Neural crest cell (in vitro differentiated cells): ENCODE data around the gene MXD3. TPM values are rescaled to one million over a fixed set of nuclear protein-coding genes. Genes with fewer than 3 reads are reported as not detected.

Source experiments
- DNase-seq: peaks from one replicate; pipeline ENCODE4 v3.0.0; 2021; ENCODE audit warnings: low read depth, mixed read lengths, low spot score
- H3K27ac Mint-ChIP-seq: one replicate; pipeline ENCODE4 v1.8.0; 2021; ENCODE audit warnings: mild to moderate bottlenecking, mixed read lengths; ENCODE audit not compliant: unreplicated experiment
- H3K27me3 Mint-ChIP-seq: 2 replicates; pipeline ENCODE4 v1.8.0; 2021; ENCODE audit warnings: low read depth, mild to moderate bottlenecking, mixed read lengths
- H3K36me3 Mint-ChIP-seq: 2 replicates; pipeline ENCODE4 v1.8.0; 2021; ENCODE audit warnings: low read depth, mild to moderate bottlenecking, mixed read lengths
- H3K4me1 Mint-ChIP-seq: 2 replicates; pipeline ENCODE4 v1.8.0; 2021; ENCODE audit warnings: mixed read lengths
- H3K4me3 Mint-ChIP-seq: one replicate; pipeline ENCODE4 v1.8.0; 2021; ENCODE audit warnings: mild to moderate bottlenecking, mixed read lengths
- H3K9me3 Mint-ChIP-seq: 2 replicates; pipeline ENCODE4 v1.8.0; 2021; ENCODE audit warnings: mixed read lengths
- total RNA-seq: library from RNA; stranded (reverse); gene quantifications from 2 replicates; pipeline ENCODE4 v1.2.1, GENCODE V29; 2021
- TF ChIP-seq, protein P1 (sequence below): fragments of 200-600 bp; sonication (generic); conservative IDR thresholded peaks from 2 replicates; pipeline ENCODE4 v1.5.0; 2021; ENCODE audit warnings: antibody characterized with exemption, mild to moderate bottlenecking

Gene MXD3
- total RNA-seq, 1 donor from 2014 or later = 40.3 TPM

DNA sequence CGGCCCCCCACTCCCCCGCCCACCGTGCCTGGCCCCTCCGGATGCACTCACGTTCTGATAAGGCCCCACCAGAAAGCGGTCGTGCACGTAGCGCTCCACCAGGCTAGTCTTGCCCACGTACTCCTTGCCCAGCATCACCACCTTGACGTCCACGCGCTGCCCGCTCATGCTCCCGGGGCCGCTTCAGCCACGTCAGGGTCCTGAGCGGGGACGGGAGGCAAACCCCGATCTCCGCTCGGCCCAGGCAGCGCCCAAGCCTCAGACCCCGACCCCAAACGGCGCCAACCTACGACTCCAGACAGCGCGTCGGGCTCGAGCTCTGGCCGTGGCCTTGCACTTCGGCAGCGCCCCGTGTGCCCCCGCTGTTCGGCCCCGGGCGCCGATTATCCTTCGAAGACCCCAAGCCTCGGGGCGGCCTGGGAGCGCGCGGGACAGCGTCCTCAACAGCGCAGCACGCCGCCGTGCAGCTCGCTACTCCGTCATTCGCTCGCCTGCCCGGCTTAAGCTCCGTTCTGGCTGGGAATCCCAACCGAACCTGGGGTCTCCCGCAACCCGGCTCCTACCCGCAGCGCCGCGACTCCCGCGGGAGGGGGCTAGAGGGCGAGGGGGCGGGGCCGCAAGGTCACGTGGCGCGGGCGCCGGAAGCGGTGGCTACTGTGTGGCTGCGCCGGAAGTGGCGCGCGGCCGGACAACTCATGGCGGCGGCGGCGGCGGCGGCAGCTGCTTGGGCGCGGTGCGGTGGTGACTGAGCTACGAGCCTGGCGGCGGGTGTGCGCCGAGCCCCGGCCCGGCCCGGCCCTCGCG is 8.4 kb downstream of the MXD3 start, which contains the start of the genes PRELID1 and RAB24:
Gene PRELID1, plus strand, starts transcription at position 679 of the 804 bp plus-strand sequence. CDS start 187 bp downstream, outside the sequence.
Gene RAB24, minus strand, starts transcription at position 599 of the 804 bp plus-strand sequence. Its CDS starts 431 bp downstream, at position 168.
- Mint-ChIP-seq H3K36me3 (peaks cover 8% of the 10 kb centered on the region), H3K4me1 (peaks cover 47% of the 10 kb centered on the region), H3K9me3 (no peaks in the 10 kb centered on the region), H3K27me3 (peaks cover 10% of the 10 kb centered on the region), H3K27ac (peak within 1 kb of the TSS; percentile 97), H3K4me3 (peak within 1 kb of the TSS; percentile 95)
- TF ChIP-seq, protein P1, sequence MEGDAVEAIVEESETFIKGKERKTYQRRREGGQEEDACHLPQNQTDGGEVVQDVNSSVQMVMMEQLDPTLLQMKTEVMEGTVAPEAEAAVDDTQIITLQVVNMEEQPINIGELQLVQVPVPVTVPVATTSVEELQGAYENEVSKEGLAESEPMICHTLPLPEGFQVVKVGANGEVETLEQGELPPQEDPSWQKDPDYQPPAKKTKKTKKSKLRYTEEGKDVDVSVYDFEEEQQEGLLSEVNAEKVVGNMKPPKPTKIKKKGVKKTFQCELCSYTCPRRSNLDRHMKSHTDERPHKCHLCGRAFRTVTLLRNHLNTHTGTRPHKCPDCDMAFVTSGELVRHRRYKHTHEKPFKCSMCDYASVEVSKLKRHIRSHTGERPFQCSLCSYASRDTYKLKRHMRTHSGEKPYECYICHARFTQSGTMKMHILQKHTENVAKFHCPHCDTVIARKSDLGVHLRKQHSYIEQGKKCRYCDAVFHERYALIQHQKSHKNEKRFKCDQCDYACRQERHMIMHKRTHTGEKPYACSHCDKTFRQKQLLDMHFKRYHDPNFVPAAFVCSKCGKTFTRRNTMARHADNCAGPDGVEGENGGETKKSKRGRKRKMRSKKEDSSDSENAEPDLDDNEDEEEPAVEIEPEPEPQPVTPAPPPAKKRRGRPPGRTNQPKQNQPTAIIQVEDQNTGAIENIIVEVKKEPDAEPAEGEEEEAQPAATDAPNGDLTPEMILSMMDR = no peak
- DNase-seq = peak; percentile 90

DNA sequence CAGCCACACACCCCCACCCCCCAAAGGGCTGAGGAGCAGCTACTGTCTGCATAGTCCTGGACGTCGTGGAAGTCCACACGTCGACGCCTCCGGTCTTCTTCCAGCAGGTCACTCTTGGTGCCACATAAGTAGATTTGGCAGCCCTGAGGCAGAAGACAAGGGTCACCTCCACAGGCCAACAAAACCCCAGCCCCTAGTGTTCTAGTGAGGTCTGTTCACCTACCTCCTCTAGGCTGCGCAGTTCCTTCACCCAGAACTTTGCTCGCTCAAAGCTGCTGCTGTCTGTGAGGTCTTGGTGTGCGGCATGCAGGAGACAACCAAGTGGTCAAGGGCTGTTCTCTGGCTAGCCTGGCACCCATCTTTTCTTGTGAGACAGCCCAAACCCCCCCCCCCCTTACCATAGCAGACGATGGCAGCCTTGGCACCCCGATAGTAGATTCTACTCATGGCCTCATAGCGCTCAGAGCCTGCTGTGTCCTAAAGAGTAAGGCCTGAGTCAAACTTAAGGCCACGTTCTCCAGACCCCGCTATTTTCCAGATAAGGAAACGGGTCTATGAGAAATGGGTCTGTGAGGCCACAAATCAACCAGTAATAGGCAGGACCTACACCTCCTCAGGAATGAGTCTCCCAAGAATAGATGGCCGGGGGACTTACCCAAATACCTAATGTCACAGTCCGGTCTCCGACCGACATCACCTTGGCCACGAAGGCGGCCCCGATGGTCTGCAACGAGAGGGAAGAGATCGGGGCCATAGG is 9.2 kb downstream of the MXD3 start:
- Mint-ChIP-seq H3K36me3 (peaks cover 8% of the 10 kb centered on the region), H3K9me3 (no peaks in the 10 kb centered on the region), H3K4me3 (peak overlapping the region; percentile 95), H3K27me3 (peaks cover 10% of the 10 kb centered on the region), H3K4me1 (peaks cover 47% of the 10 kb centered on the region), H3K27ac (peak overlapping the region; percentile 75)
- DNase-seq = no peak
- TF ChIP-seq, protein P1 = peak; percentile 35

DNA sequence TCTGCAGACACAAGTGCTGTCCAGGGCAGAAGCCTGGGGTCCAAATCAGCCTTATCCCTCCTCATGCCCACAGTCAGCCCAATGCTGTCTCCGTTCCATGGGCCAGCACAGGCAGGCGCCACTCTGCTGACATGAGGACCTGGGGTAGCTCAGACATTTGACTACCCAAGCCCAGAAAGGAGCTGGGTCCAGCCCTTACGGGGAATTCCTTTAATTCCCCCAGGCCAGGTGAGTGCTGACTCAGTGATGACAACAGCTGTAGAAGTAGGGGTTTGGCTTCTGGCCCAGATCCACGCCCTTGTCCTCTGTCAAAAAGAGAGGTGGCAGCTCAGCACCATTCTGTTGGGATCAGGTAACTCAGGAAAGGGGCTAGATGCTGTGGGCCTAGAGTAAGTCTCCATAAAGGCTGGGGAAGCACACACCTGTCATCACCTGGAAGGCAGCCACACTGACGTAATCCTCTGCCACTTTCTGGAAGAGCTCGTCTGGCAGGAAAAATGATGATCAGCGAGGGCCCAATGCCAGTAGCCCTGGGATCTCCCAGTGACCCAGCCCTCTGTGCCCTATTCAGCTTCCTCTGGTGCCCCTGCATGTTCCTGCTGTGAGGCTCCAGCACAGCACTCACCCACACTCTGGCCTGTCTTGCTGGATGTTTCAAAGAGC is 10.1 kb downstream of the MXD3 start:
- H3K27ac Mint-ChIP-seq = no peak overlapping the region
- no peaks in the 10 kb centered on the region for H3K9me3 Mint-ChIP-seq
- TF ChIP-seq, protein P1 = no peak
- peaks cover 5% of the 10 kb centered on the region for H3K36me3 Mint-ChIP-seq
- peak overlapping the region; percentile 95 for H3K4me3 Mint-ChIP-seq
- peaks cover 51% of the 10 kb centered on the region for H3K4me1 Mint-ChIP-seq
- no peak for DNase-seq
- H3K27me3 Mint-ChIP-seq = peaks cover 10% of the 10 kb centered on the region

DNA sequence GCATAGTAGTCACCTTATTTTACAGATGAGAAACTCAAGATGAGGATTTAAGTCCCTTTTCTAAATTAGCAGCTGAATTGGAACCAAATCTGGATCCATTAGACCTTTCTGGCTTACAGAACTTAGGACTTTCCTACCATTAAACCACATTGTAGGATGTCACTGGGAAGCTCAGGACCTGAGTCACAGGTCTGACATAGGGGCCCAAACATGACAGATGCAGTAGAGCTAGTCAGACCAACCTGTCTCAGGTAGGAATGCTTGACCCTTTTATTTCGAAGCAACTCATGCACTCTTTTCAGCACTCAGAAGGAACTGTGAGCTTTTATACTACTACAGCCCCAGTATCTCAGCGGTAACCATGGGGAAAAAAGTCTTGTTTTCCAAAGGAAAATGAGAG is 10.7 kb downstream of the MXD3 start:
- Mint-ChIP-seq H3K27ac (peak overlapping the region; percentile 43), H3K27me3 (peaks cover 7% of the 10 kb centered on the region), H3K9me3 (no peaks in the 10 kb centered on the region), H3K4me1 (peaks cover 48% of the 10 kb centered on the region), H3K36me3 (peaks cover 1% of the 10 kb centered on the region), H3K4me3 (peak overlapping the region; percentile 95)
- DNase-seq = no peak
- TF ChIP-seq, protein P1 = no peak

DNA sequence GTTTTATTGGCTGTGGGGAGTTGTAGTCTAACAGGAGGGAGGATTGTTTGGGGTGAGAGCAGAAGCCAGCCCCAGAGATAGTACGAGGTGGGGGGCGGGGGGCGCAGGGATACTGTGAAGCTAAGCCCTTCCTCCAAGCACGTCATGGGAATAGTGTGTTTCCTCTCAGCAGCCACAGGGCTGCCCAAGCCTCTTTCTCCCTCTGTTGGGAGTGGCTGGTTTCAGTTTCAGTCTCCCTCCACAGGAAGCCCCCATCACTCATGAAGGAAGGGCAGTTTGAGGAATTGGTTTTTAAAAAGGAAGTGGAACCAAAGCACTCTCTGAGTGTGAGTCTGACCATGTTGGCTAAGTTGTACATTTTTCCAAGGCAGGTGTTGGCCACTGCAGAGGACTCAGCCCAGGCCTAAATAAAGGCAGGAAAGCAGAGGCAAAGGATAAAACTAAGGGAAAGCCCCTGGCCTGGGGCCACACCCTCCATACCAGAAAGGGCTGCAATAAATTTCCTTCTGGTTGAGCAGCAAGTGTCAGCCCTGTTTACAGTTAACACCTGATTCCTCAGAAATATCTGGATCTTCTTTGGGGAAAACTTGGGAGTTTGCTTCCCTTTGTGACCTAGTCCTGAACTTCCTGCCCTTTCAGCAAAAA is 11.3 kb downstream of the MXD3 start:
- Mint-ChIP-seq H3K36me3 (no peaks in the 10 kb centered on the region), H3K4me1 (peaks cover 42% of the 10 kb centered on the region), H3K27ac (peak overlapping the region; percentile 20), H3K27me3 (peaks cover 7% of the 10 kb centered on the region), H3K9me3 (no peaks in the 10 kb centered on the region), H3K4me3 (peak overlapping the region; percentile 95)
- TF ChIP-seq, protein P1 = no peak
- no peak for DNase-seq
